AG09319 (cell line): ENCODE data around the gene SEC16A.

Experiments used
- DNase-seq: peaks from one replicate; pipeline ENCODE4 v3.0.0-alpha.2; 2010; ENCODE audit warnings: low read depth; ENCODE audit errors: extremely low read depth
- CTCF ChIP-seq: IDR thresholded peaks from 2 replicates; pipeline ENCODE4 v1.5.1; 2011; ENCODE audit warnings: low read depth, mild to moderate bottlenecking, inconsistent platforms, low read length, moderate library complexity

The SEC16A gene

GRCh38 chr9:136462664-136463063 is 20.2 kb downstream of the SEC16A start:
- no peak for TF ChIP-seq CTCF

GRCh38 chr9:136460772-136461325 is 22.0 kb downstream of the SEC16A start:
- TF ChIP-seq CTCF, result no peak

More at GRCh38 chr9:136462664-136463063, 20.2 kb downstream of the SEC16A start:
- DNase-seq, result no peak

GRCh38 chr9:136459425-136459824 is 23.4 kb downstream of the SEC16A start:
- DNase-seq, result no peak
- no peak for TF ChIP-seq CTCF

More at GRCh38 chr9:136460772-136461325, 22.0 kb downstream of the SEC16A start:
- DNase-seq, result no peak

- TF ChIP-seq CTCF, result no peak
- no peak for DNase-seq
Observed at GRCh38 chr9:136457326-136457725, 25.5 kb downstream of the SEC16A start.

- TF ChIP-seq CTCF, result no peak
- DNase-seq, result no peak
Observed at GRCh38 chr9:136456258-136456657, 26.6 kb downstream of the SEC16A start.

GRCh38 chr9:136455043-136456002 is 27.5 kb downstream of the SEC16A start:
- no peak for TF ChIP-seq CTCF
- no peak for DNase-seq

- no peak for TF ChIP-seq CTCF
- DNase-seq, result no peak
Observed at GRCh38 chr9:136454026-136454796, 28.6 kb downstream of the SEC16A start.
